Activated CD4-positive, alpha-beta T cell treated with anti-CD3 and anti-CD28 coated beads, Interleukin-2, amount 50 U/mL, for 24 hours (primary cell): ENCODE data around the gene CHST5.
"Not testable (repeated sequence)": the region's sequence is repeated elsewhere in the genome, so short reads cannot be mapped to it uniquely, and the experiment has no call there.

ENCODE experiments used
- DNase-seq, 2 donors: peaks; one replicate each; pipeline ENCODE4 v3.0.0-alpha.2; 2020; ENCODE audit warnings: low read depth in 1 of 2, low spot score in 1 of 2

CHST5 gene

GRCh38 chr16:75552951-75553350, 17.0 kb upstream of the CHST5 start:
- DNase-seq = no peak

DNA sequence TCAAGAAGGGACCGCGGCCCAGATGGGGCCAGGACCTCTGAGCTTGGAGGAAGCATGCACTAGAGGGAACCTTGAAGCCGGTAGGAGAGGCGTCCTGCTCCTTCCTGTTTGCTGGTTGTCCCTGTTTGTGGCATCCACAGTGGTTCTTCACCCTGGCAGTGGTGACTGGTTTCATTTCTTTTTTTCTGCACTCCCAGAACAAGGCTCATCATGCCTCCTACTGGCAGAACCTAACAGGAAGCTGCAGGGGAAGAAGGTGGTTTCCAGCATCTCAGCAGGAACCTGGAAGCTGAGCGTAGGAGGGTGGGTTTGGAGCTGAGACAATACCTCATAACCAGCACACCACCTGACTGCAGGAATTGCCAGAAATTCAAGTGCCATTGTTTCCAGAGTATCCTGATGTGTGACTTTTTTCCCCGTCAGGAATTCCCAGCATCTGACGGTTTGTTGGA, 14.3 kb upstream of the CHST5 start:
- no peak for DNase-seq

GRCh38 chr16:75548456-75548855, 12.5 kb upstream of the CHST5 start:
- not testable (repeated sequence) for DNase-seq

GRCh38 chr16:75546293-75546692, 10.4 kb upstream of the CHST5 start:
- DNase-seq = no peak

DNA sequence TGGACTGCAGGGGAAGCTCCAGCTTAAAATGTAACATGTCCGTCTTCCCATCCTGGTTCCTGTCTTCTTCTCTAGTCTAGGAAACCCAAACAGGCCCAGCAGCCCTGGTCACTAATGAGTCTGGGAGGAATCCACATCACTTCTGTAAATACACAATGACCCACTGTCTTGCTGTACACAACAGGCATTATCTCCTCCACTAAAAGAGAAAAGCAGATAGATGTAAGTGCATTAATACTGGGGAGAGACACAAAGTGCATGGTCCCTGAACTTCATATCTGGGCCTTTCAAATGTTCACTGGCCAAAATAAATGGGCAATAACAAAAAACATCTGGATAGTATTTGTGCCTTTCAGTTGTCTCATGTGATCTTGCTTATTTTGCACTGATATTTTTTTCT, 10.0 kb upstream of the CHST5 start:
- DNase-seq = not testable (repeated sequence)

DNA sequence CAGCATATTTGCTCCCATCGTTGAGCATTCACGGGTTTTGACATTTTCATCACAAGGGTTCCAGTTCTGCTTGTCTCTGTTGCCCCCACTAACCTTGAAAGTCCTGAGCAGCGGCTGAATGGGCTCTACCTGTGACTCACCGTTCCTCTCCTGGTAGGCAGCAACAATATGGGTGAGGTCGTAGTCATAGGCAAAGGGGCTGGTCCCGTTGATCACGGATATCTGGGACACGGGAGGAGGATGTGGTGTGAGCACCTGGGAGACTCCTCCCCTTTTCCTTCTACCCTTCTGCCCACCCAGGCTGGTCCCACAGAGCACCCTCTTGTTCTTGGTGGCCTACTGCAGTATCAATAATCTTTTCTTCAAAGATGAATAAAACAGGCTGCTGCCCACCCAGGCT, 6.6 kb upstream of the CHST5 start:
- DNase-seq = not testable (repeated sequence)

GRCh38 chr16:75541236-75541635, 5.3 kb upstream of the CHST5 start:
- no peak for DNase-seq

DNA sequence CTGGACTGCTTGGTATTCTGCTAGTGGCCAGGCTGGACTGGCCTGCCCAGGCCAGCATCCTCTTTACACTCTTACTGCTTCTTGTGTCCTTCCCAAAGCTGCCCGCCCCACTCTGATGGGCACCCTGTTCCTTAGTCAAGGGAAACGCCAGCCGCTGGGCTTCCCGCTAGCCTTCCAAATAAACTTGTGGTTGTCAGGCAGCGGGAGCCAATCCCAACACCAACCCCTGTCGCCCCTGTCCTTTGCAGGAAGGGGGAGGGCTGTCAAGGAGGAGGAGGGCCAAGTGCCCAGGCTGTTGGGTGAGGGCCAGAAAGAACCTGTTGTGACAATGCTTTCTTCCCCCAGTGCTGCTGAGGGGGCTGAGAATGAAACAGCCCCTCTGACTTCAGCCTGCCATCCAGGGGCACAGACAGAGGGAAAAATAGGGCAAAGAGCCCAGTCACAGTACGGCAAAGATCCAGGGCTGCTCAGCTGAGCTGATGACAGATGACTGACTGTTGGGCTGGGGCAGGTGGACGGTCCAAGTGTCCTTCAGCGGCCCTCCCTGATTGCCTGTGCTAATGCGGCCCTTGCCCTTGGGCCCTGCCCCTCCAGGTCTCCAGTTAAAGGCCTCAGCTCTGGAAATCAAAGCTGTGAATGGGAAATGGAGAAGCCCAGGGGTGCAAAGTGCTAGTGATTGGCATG, 3.1 kb upstream of the CHST5 start:
- DNase-seq = not testable (repeated sequence)

DNA sequence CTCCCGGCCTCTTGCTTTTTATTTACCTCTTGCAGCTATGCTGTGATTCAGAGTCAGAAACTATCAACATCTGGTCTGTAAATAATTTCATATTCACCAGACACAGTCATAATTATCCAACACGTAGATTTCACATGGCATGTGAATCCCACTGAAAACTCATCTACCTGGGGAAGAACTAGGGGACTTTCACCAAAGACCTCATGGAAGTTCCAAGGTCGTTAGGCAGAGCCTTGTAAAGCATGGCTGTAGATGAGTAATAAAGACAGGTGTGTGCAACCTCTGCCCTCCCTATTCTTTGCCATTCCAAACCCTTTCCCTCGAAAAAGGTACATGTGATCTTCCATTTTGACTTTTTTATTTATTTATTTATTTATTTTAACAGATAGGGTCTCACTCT, 1.9 kb upstream of the CHST5 start:
- no peak for DNase-seq

DNA sequence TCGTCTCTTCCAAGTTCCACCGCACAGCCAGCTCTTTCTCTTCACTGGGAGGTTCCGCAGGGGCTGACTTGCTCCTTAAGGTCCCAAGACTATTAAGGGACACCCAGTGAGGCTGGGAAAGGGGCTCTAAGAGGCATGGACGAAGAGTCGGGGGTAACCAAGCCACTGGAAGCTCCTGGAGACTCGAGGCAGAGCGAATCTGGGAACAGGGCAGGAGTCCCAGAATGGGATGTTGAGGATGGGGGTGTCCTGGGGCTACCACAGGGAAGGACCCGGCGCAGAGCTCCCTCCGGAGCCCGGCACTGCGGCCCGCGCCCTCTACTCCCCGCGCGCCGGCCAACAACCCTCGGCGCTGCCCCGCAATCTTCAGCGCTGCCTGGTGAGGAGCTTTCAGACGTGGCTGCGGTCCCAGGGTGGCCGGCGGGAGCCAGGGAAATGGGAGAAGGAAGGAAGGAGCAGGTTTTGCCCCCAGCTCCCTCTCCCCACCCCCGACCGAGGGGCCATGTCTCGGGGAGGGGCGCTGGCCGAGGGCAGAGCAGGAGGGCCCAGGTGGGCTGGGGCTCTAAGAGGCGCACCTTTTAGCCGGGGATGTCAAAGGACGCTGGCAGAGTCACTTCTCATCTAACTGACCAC, 581 bp downstream of the CHST5 start:
- DNase-seq = no peak

- no peak for DNase-seq
Observed at GRCh38 chr16:75534560-75535205, 1.2 kb downstream of the CHST5 start.

- DNase-seq = no peak
Observed at GRCh38 chr16:75532791-75533190, 3.1 kb downstream of the CHST5 start.

DNA sequence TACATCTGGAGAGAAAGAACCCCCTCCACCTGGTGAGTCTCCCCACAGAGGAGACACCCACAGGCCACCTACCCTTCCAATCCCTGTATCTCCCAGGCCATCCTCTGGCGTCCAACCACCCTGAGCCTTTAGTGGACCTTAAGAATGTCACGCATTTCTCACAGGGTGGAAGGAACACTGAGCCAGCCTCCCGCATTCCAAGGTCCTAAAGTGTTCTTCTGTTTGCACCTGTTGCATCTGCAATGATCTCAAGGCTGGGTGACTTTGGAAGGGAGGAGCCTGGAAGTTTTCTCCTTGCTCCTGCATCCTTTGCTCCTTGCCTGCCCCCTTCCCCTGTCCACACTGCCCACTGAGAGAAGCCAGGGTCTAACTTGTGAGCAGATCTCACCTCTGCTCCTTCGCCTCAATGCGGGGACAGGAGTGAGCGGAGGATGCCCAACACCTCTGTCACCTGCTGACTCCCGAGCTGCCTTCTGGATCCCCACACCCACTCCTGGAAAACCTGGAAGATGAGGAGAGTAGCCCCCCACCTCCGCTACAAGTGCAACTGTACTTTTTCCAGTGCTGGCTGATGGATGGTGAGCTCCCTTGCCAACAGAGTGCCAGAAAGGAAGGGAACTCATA, 3.7 kb downstream of the CHST5 start:
- no peak for DNase-seq

DNA sequence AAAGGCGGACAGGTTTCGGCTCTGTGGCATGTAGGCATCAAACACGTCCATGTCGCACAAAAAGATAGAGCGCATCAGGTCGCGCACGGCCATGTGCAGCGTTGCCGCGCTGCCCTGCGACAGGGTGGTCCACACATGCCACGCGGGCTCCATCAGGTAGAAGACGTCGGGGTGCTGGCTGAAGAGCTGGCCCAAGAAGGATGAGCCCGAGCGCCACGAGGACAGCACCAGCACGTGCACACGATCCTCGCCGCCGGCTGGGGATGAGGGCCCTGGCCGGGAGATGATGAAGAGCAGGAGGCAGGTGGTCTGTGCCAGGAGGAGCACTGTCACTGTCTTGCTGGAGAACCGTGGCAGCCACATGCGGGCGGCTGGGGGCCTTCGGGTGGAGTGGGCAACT, 5.9 kb downstream of the CHST5 start:
- DNase-seq = no peak

DNA sequence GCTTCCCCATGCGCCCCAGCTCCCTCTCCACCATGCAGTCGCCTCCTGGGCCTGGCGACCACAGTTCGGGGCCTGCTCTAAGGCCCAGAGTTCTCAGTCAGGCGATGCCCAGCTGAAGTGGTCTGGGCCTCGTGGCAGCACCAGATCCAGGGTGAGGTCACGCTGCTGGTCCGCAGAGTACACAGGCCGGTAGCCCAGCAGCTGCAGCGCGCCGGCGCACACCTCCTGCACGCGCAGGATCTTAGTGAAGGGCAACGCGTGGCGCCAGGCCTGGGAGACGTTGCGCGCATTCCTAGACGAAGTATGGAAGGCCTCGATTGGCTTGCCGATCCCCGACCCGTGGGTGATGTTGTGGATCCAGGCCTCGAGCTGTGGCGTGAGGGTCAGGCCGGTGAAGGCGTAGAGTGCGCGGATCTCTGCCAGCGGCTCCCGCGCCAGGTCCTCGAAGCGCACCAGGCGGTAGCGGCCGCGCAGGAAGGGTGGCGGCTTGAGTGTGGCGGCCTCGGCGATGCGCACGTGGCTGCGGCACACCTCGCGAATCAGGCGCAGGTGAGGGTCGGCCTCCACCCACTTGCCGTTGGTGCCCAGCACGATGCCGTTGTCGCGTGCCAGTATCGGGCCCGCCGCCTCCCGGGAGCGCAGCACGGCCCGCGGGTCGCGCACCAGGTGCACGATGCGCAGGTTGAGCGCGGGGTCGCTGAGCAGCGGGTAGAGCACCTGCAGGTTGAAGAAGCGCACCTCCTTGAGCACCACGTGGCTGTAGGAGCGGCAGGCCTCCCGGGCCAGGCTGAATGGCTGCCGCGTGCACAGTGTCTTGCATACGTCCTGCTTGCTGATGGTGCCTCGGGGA, 6.6 kb downstream of the CHST5 start:
- no peak for DNase-seq

- DNase-seq = no peak
Observed at GRCh38 chr16:75527825-75528299, 8.0 kb downstream of the CHST5 start.

- DNase-seq = no peak
Observed at GRCh38 chr16:75526032-75526790, 9.7 kb downstream of the CHST5 start.

GRCh38 chr16:75519175-75519574, 16.7 kb downstream of the CHST5 start:
- no peak for DNase-seq

- not testable (repeated sequence) for DNase-seq
Observed at GRCh38 chr16:75516189-75516966, 19.5 kb downstream of the CHST5 start.
